ENCODE results near the gene TTLL11.

TTLL11 gene

DNA sequence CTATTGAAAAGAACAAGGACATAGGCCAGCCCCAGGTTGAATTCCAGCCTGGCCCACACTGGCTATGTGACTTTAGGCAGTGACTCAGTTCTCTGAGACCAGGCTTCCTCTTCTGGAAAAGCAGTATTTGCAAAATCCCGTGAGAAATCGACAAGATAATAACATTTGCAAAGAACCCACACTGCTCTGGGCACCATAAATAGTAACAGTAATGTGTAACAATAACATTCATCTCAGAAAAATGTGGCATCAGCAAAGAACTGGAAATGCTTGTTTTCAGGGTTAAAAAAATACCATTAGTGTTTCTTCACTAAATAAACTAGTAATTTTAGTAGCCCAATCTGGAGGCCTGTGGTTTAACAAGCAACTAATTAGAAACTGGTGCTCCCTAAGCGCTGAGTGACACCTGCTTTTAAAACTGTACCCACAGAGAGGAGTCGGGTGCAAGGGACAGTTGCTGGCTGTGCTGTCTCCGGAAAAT is 148.4 kb downstream of the TTLL11 start:
- Histone ChIP-seq H3K79me2 (ENCODE audit: control insufficient read depth, low read length) (peaks cover 9% of the 10 kb centered on the region), H3K9me2 (replicated peaks; ENCODE audit: control insufficient read depth, low read length) (no peaks in the 10 kb centered on the region), H4K20me1 (ENCODE audit: control insufficient read depth, insufficient read depth, low read depth, low read length) (no peaks in the 10 kb centered on the region), H3K4me3 (ENCODE audit: low read length) (peak overlapping the region; percentile 67), H3K27me3 (ENCODE audit: control insufficient read depth, low read length) (no peaks in the 10 kb centered on the region), H3K4me2 (ENCODE audit: low read length) (peak overlapping the region; percentile 95), H3F3A (ENCODE audit: control insufficient read depth, insufficient read depth) (peaks cover 68% of the 10 kb centered on the region), H3K36me3 (ENCODE audit: control insufficient read depth, low read length) (peaks cover 24% of the 10 kb centered on the region), H3K9me3 (ENCODE audit: control insufficient read depth, insufficient read depth, low read length) (no peaks in the 10 kb centered on the region), H3K4me1 (ENCODE audit: control insufficient read depth, low read length) (peaks cover 97% of the 10 kb centered on the region), H3K27ac (ENCODE audit: low read depth, low read length) (peak overlapping the region; percentile 100)
- TF ChIP-seq EZH2phosphoT487 (IDR thresholded peaks at IDR 0.05; ENCODE audit: borderline replicate concordance, low read length) = no peak
- TF ChIP-seq, protein P1, sequence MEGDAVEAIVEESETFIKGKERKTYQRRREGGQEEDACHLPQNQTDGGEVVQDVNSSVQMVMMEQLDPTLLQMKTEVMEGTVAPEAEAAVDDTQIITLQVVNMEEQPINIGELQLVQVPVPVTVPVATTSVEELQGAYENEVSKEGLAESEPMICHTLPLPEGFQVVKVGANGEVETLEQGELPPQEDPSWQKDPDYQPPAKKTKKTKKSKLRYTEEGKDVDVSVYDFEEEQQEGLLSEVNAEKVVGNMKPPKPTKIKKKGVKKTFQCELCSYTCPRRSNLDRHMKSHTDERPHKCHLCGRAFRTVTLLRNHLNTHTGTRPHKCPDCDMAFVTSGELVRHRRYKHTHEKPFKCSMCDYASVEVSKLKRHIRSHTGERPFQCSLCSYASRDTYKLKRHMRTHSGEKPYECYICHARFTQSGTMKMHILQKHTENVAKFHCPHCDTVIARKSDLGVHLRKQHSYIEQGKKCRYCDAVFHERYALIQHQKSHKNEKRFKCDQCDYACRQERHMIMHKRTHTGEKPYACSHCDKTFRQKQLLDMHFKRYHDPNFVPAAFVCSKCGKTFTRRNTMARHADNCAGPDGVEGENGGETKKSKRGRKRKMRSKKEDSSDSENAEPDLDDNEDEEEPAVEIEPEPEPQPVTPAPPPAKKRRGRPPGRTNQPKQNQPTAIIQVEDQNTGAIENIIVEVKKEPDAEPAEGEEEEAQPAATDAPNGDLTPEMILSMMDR (IDR thresholded peaks at IDR 0.05; ENCODE audit: low read depth, low read length, poor library complexity, severe bottlenecking) = no peak

DNA sequence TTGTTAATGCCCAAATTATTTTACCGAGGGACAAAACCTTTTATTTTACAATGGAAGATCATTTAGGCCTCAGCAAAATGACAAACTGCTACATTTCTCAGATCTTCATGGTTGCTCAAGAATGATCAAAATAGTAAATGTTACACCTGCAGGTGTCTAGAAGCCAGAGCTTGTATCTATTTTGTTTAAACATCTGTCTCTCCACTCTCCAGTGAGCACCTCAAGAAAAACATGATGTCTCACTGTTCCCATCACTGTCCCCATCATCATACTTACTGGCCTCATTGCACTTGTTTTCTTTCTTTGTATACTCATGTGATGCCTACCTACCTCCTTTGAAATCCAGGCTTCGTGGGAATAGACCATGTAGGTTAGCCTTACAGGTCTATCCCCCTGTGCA is 149.6 kb downstream of the TTLL11 start:
- peaks cover 68% of the 10 kb centered on the region for H3F3A ChIP-seq (ENCODE audit: control insufficient read depth, insufficient read depth)
- peak overlapping the region; percentile 100 for H3K27ac ChIP-seq (ENCODE audit: low read depth, low read length)
- H3K27me3 ChIP-seq (ENCODE audit: control insufficient read depth, low read length) = no peaks in the 10 kb centered on the region
- no peaks in the 10 kb centered on the region for H3K9me3 ChIP-seq (ENCODE audit: control insufficient read depth, insufficient read depth, low read length)
- H3K4me2 ChIP-seq (ENCODE audit: low read length) = peak overlapping the region; percentile 95
- peaks cover 99% of the 10 kb centered on the region for H3K4me1 ChIP-seq (ENCODE audit: control insufficient read depth, low read length)
- no peaks in the 10 kb centered on the region for H4K20me1 ChIP-seq (ENCODE audit: control insufficient read depth, insufficient read depth, low read depth, low read length)
- H3K36me3 ChIP-seq (ENCODE audit: control insufficient read depth, low read length) = peaks cover 24% of the 10 kb centered on the region
- no peaks in the 10 kb centered on the region for H3K9me2 ChIP-seq (replicated peaks; ENCODE audit: control insufficient read depth, low read length)
- TF ChIP-seq EZH2phosphoT487 (IDR thresholded peaks at IDR 0.05; ENCODE audit: borderline replicate concordance, low read length) = no peak
- TF ChIP-seq, protein P1 (IDR thresholded peaks at IDR 0.05; ENCODE audit: low read depth, low read length, poor library complexity, severe bottlenecking) = no peak
- peaks cover 13% of the 10 kb centered on the region for H3K79me2 ChIP-seq (ENCODE audit: control insufficient read depth, low read length)
- peak overlapping the region; percentile 67 for H3K4me3 ChIP-seq (ENCODE audit: low read length)

DNA sequence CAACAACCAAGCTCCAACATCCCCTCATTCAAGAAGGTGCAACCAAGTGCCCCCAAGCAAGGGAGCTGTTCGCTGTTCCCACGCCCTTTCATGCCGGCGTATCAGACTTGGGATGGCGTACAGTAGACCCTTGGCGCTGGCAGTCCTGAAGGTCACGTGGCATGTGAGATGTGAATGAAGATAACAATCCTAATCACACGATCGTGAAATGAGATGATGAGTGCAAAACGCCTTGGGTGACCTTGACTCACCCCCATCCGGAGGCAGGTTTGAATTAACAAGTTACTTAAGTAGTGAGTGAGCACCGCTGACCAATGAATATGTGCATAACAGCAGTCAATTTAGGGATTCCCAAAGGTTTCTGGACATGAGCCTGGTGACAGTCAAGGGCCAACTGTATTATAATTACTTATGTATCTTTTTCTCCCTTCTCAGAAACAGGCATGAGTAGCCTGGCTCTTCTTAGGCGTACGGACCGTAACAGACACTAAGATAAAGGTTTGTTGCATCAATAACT is 150.2 kb downstream of the TTLL11 start:
- Histone ChIP-seq H3K4me1 (ENCODE audit: control insufficient read depth, low read length) (peaks cover 99% of the 10 kb centered on the region), H3K9me3 (ENCODE audit: control insufficient read depth, insufficient read depth, low read length) (no peaks in the 10 kb centered on the region), H3K9me2 (replicated peaks; ENCODE audit: control insufficient read depth, low read length) (no peaks in the 10 kb centered on the region), H3K4me3 (ENCODE audit: low read length) (peak overlapping the region; percentile 67), H3K4me2 (ENCODE audit: low read length) (peak overlapping the region; percentile 95), H3K79me2 (ENCODE audit: control insufficient read depth, low read length) (peaks cover 13% of the 10 kb centered on the region), H3K27me3 (ENCODE audit: control insufficient read depth, low read length) (no peaks in the 10 kb centered on the region), H4K20me1 (ENCODE audit: control insufficient read depth, insufficient read depth, low read depth, low read length) (no peaks in the 10 kb centered on the region), H3F3A (ENCODE audit: control insufficient read depth, insufficient read depth) (peaks cover 64% of the 10 kb centered on the region), H3K27ac (ENCODE audit: low read depth, low read length) (peak overlapping the region; percentile 100), H3K36me3 (ENCODE audit: control insufficient read depth, low read length) (peaks cover 24% of the 10 kb centered on the region)
- TF ChIP-seq EZH2phosphoT487 (IDR thresholded peaks at IDR 0.05; ENCODE audit: borderline replicate concordance, low read length) = no peak
- TF ChIP-seq, protein P1 (IDR thresholded peaks at IDR 0.05; ENCODE audit: low read depth, low read length, poor library complexity, severe bottlenecking) = no peak

Measured in DOHH2 (cell line).